HTERT RPE-1 (cell line): ENCODE data around the gene CGB8.
"Not testable (repeated sequence)": the region's sequence is repeated elsewhere in the genome, so short reads cannot be mapped to it uniquely, and the experiment has no call there.

Source experiments
- in situ Hi-C: fragments of 300-500 bp; cut with MboI; formaldehyde crosslinking; loops from 4 replicates; pipeline ENCODE4 v1.14.3; 2020; ENCODE audit warnings: low sequenced_read_pairs

The CGB8 gene

DNA sequence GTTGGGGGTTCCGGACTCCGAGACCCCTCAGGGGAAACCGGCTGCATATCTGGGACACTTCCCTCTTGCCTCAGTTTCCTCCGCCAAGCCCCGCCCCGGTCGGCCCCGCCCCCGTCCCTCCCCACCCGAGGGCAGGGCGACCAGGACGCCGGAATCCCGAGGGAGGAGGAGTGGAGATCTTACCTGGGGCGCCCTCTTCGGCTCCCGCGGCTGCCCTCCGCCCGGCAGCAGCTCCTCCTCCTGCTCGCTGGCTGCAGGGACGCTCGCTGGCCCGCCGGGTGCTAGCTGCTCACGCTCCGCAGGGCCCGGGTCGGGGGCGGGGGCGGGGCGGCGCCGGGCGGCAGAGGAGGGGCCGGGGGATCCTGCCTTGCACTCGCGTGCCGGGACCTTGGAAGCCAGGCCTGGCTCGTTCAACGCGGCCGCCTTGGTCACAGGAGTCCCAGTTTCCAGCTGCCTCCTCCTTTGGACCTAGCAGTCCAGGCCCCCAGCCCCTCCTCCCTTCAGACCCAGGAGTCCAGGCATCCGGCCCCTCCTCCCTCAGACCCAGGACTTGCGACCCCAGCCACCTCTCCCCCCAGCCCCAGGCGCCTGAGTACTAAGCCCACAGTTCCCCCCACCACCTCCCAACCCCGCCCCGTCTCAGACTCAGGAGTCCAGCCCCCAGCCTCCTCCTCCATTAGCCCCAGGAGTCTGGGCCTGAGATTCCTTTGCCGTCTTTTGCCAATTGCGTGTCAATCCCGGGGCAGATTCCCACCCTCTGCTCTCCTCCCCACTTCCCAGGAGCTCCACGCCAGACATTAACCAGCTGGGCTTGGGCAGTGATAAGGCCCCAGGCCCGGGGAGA lies 16.1 kb upstream of the CGB8 start, which contains the start of gene NTF4:
Gene NTF4 (minus strand): TSS at position 51 of the 844 bp plus-strand sequence. CDS start 2,821 bp downstream, outside the sequence.
- in situ Hi-C loops = no loop called here

DNA sequence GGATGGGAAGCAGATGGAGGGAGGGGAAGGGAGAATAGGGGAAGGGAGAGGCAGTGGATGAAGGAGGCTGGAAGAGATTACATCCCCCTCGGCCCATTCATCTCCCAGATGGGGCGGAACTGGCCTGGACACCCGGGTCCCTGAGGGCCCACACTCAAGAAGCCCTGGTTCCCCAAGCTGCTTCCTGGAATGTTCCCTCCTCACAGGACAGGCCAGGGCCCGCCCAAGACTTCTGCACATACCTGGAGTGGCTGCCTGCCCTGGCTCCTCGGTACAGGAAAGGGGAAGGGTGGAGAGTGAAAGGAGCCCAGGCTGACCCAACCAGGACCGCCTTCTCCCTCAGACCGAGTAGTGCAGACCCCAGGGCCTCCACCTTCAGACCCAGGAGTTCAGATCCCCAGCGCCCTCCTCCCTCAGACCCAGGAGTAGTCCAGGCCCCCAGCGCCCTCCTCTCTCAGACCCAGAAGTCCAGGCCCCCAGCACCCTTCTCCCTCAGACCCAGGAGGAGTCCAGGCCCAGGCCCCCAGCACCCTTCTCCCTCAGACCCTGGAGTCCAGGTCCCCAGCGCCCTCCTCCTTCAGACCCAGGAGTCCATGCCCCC lies 15.2 kb upstream of the CGB8 start:
- in situ Hi-C loops = no loop called here

DNA sequence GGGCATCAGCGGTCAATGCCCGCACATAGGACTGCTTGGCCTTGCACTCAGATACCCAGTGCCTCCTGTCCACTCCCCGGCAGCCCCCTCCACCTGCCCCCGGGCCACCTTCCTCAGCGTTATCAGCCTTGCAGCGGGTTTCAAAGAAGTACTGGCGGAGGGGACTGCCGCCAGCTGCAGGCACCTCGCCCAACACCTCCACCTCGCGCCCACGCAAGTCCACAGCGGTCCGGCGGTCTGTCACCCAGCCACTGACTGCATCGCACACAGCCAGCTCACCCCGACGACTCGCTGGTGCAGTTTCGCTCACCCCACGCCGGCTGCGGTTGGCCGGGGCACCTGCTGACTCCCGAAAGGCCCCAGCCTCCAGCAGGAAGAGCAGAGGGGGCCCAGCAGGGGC lies 12.5 kb upstream of the CGB8 start:
- in situ Hi-C loops = no loop called here

DNA sequence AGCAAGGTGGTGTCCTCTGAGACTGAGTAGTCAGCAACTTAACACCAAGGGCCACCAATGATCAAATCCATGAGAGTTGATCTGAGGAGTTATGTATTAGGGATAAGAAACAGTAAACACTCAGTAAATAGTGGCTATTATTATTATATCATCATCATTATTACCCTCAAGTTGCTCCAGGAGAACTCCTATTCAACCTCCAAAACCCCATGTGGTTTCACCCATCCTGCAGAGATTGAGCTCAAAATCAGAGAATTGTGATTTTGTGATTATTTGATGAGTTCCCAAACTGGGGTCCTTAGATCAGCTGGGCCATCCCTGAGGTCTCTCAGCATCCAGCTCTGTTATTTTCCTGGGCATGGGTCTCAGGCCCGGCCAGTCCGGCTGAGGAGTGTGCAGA lies 12.1 kb upstream of the CGB8 start:
- in situ Hi-C loops = no loop called here

DNA sequence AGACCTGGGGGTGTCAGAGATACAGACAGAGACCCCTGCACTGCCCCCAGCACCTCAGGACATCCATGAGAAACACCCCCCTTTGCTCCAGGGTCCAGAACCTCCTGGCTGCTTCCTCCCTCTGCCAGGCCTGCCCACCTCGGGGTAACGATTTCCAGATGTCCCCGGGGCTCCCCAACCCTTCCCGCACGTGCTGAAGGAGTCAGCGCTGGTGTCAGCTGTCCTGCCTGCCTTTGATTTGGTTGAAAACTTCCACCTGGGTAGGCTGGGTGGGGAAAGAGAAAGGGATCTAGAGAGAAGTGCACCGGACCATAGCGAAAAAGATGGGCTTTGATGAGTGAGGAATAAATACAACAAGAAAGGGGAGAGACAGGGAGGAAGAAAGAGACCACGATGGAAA lies 10.1 kb upstream of the CGB8 start:
- in situ Hi-C loops = no loop called here

DNA sequence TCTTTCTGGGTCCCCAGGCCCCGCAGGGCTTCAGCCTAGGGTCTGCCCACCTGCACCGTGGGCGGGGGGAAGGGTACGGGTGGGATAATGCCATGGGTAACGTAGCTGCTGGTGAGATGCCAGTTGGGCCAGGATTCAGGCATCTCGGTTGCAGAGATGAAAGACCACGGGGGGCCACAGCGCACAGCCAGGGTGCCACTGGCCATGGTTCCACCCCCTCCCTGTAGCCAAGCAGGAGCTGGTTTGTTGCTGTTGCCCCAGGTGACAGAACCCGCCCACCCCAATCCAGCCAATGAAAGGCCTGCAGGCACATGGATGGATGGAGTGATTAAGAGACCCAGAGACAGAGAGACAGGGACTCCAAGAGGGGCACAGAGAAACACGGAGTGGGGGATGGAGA lies 9.7 kb upstream of the CGB8 start:
- in situ Hi-C loops = no loop called here

DNA sequence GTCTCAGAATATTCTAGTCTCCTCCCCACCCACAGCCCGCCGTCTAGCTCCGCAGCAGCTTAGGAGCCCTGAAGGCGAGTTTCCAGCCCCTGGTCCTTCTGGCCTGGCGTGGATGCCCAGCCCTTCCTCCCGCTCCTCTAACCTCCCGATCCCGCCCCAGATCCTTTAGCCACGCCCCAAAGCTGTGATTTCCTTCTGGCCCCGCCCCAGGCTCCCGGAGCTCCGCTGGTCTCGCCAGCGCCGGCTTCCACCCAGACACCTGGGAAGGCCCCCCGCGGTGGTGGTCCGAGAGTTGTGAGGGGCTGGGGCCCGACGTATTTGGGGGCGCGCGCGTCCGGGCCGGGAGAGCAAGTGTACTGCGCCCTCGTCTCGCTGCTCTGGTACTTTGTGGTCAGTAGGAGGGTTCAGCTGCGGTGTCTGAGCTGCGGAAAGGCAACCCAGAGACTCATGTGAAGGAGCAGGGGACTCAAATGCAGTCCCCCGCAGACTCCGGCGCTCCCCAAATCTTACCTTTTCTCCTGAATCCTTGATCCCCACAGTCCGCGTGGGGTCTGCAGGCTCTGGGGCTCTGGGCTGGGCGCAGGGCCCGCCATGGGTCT lies 8.8 kb upstream of the CGB8 start, which contains the start of gene CGB7:
Gene CGB7 (minus strand): TSS at position 114 of the 599 bp plus-strand sequence. CDS start 2,374 bp downstream, outside the sequence.
- in situ Hi-C loops = no loop called here

DNA sequence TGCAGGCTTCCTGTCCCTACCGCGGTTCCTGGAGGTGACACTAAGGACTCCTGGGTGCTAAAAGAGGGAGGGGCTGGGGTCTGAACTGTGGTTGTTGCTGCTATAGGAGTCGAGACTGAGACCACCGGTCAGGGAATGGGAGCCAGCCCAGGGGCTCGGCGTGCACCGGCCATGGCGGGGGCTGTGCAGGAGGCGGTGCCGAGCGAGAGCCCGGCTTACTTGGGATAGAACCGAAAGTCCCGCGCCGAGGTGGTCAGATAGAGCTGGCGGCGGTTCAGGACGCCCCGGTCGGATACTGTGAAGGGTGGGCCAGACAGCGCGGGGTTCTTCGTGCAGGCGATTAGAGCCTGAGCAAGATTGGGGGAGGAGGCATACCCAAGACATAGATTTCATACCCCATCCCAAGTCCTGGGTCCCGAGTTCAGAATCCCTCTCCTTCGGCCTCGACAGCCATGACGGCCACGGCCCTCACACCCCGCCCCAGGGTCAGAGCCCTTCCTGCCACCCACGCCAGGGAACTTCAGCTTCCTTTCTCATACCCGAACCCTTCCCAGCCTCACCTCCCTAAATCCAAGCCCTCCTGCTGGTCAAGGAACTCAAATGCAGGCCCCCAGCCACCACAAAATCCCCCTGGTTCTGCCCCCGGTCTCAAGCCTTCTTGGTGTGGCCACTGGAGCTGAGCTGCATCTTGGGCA lies 8.1 kb upstream of the CGB8 start:
- in situ Hi-C loops = not testable (repeated sequence)

DNA sequence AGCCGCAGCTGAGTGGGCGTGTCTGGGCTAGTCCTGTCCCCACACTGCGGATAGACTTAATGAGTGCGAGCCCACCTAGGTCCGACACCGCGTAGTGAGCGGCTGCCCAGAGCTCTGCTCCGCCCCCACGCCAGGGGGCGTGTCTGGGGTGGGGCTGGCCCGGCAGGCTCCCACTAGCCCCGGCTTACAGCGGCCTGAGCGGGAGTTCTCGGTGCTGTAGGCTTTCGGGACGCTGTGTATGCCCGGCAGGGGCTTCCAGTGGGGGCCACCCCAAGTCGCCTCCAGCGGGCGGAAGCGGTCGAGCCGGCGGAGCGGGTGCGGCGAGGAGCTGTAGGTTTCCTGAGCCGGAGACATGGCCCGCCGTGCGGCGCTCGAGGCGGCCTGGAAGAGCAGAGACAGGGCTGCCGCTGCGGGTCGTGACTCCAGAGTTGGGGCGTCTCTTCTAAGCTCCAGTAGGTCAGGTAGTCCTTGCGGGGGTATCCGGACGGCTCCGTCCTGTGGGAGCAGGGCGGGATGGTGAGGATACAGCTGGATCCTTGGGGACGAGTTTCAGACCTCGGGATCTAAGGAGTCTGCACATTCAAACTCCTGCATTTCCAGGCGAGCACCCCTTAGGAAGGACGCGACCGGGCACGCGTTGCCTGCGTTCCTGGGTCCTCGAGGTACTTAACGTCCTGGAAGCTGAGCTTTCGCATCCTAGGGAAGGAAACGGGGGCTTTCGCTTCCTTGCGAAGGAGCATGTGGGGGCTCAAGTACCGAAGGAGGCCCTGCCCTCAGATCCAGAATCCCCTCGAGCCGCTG lies 7.4 kb upstream of the CGB8 start:
- in situ Hi-C loops = no loop called here

DNA sequence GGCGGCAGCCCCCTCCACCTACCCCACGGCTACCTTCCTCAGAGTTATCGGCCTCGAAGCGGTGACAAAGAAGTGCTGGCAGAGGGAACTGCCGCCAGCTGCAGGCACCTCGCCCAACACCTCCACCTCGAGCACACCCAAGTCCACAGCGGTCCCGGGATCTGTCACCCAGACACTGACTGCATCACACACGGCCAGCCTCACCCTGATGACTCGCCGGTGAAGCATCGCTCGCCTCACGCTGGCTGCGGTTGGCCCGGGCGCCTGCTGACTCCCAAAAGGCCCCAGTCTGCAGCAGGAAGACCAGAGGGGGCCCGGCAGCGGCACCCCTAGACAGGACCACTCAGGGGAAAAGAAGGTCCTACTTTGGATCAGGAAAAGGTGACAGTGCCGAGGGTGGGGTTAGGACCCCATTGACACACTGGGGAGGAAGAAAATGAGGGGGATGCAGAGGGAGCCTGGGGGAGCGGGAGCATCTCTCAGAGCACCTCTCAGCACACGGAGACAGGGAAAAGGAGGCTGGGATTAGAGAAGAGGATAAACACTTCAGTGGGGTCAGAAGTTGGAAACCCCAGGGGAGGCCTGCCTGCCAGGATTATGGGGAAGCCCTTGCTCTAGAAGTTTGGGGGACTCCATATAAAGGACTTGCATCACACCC lies 1.6 kb upstream of the CGB8 start:
- in situ Hi-C loops = not testable (repeated sequence)

DNA sequence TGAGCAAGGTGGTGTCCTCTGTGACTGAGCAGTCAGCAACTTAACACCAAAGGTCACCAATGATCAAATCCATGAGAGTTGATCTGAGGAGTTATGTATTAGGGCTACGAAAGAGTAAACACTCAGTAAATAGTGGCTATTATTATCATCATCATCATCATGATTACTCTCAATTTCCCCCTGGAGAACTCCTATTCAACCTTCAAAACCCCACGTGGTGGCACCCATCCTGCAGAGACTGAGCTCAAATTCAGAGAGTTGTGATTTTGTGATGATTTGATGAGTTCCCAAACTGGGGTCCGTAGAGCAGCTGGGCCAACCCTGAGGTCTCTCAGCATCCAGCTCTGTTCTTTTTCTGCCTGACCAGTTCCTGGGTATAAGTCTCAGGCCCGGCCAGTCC lies 923 bp upstream of the CGB8 start:
- in situ Hi-C loops = not testable (repeated sequence)

DNA sequence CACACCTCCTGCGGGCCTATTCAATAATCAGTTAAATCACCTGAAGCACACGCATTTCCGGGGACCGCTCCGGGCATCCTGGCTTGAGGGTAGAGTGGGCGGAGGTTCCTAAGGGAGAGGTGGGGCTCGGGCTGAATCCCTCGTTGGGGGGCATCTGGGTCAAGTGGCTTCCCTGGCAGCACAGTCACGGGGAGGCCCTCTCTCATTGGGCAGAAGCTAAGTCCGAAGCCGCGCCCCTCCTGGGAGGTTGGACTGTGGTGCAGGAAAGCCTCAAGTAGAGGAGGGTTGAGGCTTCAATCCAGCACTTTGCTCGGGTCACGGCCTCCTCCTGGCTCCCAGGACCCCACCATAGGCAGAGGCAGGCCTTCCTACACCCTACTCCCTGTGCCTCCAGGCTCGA lies 5.4 kb downstream of the CGB8 start, which contains the start of gene CGB5:
Gene CGB5 (plus strand): TSS at position 301 of the 400 bp plus-strand sequence. CDS start 362 bp downstream, outside the sequence.
- in situ Hi-C loops = not testable (repeated sequence)

DNA sequence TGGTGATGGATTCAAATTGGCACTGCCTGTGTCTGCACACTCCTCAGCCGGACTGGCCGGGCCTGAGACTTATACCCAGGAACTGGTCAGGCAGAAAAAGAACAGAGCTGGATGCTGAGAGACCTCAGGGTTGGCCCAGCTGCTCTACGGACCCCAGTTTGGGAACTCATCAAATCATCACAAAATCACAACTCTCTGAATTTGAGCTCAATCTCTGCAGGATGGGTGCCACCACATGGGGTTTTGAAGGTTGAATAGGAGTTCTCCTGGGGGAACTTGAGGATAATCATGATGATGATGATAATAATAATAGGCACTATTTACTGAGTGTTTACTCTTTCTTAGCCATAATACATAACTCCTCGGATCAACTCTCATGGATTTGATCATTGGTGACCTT lies 6.2 kb downstream of the CGB8 start:
- in situ Hi-C loops = not testable (repeated sequence)

DNA sequence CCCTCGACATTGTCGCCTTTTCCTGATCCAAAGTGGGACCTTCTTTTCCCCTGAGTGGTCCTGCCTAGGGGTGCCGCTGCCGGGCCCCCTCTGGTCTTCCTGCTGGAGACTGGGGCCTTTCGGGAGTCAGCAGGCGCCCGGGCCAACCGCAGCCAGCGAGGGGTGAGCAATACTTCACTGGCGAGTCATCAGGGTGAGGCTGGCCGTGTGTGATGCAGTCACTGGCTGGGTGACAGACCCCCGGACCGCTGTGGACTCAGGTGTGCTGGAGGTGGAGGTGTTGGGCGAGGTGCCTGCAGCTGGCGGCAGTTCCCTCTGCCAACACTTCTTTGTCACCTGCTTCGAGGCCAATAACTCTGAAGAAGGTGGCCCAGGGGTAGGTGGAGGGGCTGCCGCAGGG lies 6.7 kb downstream of the CGB8 start:
- in situ Hi-C loops = no loop called here

DNA sequence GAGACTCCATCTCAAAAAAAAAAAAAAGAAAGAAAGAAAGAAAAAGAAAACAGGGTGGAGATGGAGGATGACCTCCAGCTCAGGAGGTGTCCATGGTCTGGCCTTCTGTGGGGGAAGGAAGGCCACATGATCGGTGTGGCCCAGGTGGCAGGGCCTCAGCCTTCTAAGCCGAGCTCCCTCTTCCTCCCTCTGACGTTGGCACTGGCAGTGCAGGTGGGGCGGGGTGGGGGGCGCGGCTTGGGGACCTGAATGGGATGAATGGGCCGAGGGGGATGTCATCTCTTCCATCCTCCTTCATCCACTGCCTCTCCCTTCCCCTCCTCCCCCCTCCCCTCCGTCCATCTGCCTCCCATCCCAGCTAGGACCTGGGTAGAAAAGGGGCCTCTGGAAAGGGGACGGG lies 9.2 kb downstream of the CGB8 start:
- in situ Hi-C loops = not testable (repeated sequence)

DNA sequence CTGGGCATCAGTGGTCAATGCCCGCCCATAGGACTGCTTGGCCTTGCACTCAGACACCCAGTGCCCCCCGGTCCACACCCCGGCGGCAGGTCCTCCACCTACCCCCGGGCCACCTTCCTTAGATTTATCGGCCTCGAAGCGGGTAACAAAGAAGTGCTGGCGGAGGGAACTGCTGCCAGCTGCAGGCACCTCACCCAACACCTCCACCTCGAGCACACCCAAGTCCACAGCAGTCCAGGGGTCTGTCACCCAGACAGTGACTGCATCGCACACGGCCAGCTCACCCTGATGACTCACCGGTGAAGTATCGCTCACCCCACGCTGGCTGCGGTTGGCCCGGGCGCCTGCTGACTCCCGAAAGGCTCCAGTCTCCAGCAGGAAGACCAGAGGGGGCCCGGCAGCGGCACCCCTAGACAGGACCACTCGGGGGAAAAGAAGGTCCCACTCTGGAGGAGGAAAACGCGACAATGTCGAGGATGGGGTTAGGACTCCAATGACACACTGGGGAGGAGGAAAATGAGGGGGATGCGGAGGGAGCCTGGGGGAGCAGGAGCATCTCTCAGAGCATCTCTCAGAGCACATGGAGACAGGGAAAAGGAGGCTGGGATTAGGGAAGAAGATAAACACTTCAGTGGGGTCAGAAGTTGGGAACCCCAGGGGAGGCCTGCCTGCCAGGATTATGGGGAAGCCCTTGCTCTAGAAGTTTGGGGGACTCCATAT lies 10.2 kb downstream of the CGB8 start:
- in situ Hi-C loops = not testable (repeated sequence)

DNA sequence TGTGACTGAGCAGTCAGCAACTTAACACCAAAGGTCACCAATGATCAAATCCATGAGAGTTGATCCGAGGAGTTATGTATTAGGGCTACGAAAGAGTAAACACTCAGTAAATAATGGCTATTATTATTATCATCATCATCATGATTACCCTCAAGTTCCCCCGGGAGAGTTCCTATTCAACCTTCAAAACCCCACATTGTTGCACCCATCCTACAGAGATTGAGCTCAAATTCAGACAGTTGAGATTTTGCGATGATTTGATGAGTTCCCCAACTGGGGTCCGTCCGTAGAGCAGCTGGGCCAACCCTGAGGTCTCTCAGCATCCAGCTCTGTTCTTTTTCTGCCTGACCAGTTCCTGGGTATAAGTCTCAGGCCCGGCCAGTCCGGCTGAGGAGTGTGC lies 10.8 kb downstream of the CGB8 start:
- in situ Hi-C loops = not testable (repeated sequence)

DNA sequence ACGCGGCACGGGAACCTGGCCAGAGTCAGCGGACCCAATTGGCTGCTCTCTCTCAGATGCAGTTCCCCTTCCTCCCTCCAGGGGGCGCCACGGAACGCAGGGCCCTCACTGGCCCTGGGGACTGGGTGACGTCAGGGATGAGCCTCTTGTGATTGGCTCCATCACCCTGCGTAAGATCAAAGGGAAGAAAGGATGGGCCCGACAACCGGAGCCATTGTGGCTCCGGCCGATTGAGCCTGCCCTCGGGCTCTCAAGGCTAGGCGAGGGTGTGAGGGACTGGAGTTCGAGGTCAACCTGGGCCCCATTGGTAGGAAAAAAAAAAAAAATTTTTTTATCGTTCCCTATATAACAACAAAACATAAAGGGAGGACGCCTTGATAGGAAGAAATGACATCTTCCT lies 12.1 kb downstream of the CGB8 start, which contains the start of gene CGB1:
Gene CGB1 (minus strand): TSS at position 81 of the 400 bp plus-strand sequence. CDS start 184 bp downstream, outside the sequence.
- in situ Hi-C loops = not testable (repeated sequence)
